Measurements from ENCODE around the gene TSC22D2.

The TSC22D2 gene

DNA sequence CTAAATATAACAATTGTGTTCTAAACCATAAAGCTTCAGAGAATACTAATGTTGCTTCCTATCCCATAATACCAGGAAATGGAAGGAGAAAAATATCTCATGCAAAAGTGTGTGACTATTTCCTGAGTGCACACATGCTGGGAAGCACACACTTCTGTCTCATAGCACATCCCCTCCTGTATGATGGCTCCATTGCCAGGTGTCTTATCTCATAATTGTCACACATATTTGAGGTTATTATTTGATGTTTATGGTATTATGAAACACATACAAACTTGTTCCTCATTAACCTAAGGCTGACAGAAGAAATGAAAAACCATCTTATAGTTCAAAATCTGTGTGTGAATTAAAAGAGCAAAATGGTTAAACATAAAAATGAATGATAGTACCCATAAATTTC, 72.8 kb downstream of the TSC22D2 start:
- DNase-seq (ENCODE audit: insufficient read length, low spot score) = no peak
- no peak for FAIRE-seq
- TF ChIP-seq, protein P1, sequence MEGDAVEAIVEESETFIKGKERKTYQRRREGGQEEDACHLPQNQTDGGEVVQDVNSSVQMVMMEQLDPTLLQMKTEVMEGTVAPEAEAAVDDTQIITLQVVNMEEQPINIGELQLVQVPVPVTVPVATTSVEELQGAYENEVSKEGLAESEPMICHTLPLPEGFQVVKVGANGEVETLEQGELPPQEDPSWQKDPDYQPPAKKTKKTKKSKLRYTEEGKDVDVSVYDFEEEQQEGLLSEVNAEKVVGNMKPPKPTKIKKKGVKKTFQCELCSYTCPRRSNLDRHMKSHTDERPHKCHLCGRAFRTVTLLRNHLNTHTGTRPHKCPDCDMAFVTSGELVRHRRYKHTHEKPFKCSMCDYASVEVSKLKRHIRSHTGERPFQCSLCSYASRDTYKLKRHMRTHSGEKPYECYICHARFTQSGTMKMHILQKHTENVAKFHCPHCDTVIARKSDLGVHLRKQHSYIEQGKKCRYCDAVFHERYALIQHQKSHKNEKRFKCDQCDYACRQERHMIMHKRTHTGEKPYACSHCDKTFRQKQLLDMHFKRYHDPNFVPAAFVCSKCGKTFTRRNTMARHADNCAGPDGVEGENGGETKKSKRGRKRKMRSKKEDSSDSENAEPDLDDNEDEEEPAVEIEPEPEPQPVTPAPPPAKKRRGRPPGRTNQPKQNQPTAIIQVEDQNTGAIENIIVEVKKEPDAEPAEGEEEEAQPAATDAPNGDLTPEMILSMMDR (IDR thresholded peaks at IDR 0.05; ENCODE audit: insufficient read depth, missing control alignments) = no peak

DNA sequence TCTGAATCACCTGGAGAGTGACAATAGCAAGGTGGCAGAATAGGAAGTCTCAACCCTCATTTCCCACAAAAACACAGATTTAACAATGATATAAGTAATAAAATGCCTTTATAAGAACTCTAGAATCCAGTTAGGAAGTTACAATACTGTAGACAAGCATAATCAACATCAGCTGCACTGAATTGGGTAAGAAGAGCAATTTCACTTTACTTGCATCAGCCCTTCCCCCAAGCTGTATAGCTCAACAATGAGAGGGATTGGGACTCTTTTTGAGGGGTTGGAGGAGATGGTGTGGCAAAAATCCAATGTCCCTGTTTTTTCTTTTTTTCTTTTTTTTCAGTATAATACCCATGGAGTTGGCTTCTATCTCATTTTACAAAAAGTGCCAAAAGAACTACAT, 75.1 kb downstream of the TSC22D2 start:
- TF ChIP-seq, protein P1 (IDR thresholded peaks at IDR 0.05; ENCODE audit: insufficient read depth, missing control alignments) = no peak
- FAIRE-seq = no peak
- DNase-seq (ENCODE audit: insufficient read length, low spot score) = no peak

DNA sequence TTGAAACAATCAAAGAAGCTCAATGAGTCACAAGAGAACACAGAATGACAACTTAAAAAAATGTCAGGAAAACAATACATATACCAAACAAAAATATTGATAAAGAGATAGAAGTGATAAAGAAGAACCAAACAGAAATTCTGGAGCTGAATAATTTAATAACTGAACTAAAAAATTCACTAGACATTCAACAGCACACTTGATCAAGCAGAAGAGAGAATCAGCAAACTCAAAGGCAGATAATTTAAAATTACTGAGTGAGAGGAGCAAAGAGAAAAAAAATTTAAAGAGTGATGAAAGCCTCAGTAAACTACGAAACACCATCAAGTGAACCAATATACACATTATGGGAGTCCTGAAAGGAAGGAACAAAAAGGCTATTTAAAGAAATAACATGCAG, 76.3 kb downstream of the TSC22D2 start:
- FAIRE-seq (no peak), DNase-seq (ENCODE audit: insufficient read length, low spot score) (no peak)
- TF ChIP-seq, protein P1 (IDR thresholded peaks at IDR 0.05; ENCODE audit: insufficient read depth, missing control alignments) = no peak

DNA sequence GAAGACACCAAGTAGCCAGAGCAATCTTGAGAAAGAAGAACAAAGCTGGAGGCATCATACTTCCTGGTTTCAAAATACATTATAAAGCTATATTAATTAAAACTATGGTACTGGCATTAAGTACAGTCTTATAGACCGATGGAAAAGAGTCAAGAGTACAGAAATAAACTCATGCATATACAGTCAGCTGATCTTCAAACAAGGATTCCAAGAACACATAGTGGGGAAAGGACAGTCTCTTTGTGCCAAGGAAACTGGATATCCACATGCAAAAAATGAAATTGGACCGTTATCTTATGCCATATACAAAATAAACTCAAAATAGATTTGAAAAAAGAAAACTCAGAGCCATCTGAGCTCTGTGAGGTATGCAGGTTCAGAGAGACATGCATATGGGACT, 80.8 kb downstream of the TSC22D2 start:
- DNase-seq (ENCODE audit: insufficient read length, low spot score) (no peak), FAIRE-seq (no peak)
- TF ChIP-seq, protein P1 (IDR thresholded peaks at IDR 0.05; ENCODE audit: insufficient read depth, missing control alignments) = no peak

DNA sequence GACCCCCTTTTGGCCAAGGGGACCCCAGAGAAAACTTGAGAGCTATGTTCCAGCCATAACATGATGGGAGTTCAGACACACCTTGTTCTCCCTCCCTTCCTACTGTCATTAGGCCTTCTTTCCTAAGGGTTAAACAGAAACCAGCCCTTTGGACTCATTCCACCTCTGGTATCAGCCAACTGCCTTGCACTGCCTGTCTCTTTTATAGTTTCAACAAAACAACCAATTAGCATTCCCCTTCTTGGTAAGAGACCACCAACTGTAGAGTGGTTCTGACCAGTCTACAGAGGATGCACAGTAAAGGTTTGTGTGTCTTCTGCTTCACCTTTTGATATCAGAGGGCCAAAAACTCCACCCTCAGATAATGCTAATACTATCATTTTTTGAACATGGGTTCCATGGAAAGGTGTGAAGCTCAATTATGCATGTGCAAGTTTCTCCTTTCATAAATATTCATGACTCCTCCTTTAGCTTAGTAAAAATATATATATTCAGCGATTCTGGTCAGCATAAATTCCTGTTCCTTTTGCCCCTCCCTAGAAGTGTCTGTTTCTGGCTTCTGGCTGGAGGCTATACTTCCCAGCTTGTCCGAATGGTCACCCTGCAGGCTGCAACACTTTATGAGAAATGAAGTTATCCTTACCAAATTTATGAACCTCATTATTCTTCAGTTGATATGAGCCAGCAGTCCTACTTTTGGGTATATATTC, 82.3 kb downstream of the TSC22D2 start:
- TF ChIP-seq, protein P1 (IDR thresholded peaks at IDR 0.05; ENCODE audit: insufficient read depth, missing control alignments) = no peak
- DNase-seq (ENCODE audit: insufficient read length, low spot score) = no peak
- FAIRE-seq = no peak

DNA sequence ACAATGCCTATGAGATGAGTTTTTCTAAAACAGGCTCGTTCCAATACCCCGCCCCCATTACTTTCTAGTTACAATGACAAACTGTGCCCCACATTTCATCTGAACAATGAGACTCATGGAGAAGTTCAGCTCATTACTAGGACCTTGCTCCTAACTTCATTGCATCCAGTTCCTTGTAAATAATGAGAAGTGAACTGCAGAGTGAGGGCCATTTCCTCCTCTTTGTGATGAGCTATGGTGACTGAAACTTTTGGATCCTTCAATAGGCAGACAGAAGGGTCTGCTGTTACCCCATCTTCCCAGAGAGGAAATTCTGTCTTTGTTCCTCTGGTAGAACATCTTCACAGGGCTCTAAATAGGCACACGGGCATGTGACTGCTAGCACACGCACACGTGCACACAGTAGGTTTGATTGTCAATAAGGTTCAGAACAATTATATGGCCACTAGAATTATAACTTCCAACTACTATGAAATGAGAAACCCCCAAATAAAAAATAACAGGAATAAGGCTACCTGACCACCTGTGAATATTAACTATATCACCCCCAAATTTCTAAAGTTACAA, 86.4 kb downstream of the TSC22D2 start:
- TF ChIP-seq, protein P1 (IDR thresholded peaks at IDR 0.05; ENCODE audit: insufficient read depth, missing control alignments) = no peak
- DNase-seq (ENCODE audit: insufficient read length, low spot score) = no peak
- no peak for FAIRE-seq

DNA sequence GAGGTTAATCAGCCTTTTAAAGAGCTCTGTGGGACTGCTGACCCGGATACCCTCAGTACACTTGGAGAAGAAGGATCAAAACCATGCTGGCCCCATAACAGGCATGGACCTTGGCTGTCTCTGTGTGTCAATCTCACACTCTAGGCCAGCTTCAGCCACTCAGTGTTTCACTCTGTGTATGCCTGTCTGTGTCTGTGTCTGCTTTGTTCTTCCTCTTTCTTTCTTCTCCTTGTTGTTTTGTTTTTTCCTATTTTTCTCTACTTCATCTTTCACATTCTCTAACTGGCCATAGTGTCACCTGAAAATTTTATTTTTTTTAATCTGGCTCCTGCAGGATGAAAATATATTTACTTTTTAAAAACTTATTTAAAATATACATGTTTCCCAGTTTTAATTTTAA, 87.1 kb downstream of the TSC22D2 start:
- DNase-seq (ENCODE audit: insufficient read length, low spot score) (no peak), FAIRE-seq (no peak)
- TF ChIP-seq, protein P1 (IDR thresholded peaks at IDR 0.05; ENCODE audit: insufficient read depth, missing control alignments) = no peak
